LNCAP (cell line): ENCODE measurements around the gene C12orf56.

Experiments
- TF ChIP-seq, protein P1 (sequence below): fragments of 450-650 bp; IDR thresholded peaks from 2 replicates; pipeline ENCODE4 v1.5.1; 2017; ENCODE audit warnings: mild to moderate bottlenecking

The C12orf56 gene

DNA sequence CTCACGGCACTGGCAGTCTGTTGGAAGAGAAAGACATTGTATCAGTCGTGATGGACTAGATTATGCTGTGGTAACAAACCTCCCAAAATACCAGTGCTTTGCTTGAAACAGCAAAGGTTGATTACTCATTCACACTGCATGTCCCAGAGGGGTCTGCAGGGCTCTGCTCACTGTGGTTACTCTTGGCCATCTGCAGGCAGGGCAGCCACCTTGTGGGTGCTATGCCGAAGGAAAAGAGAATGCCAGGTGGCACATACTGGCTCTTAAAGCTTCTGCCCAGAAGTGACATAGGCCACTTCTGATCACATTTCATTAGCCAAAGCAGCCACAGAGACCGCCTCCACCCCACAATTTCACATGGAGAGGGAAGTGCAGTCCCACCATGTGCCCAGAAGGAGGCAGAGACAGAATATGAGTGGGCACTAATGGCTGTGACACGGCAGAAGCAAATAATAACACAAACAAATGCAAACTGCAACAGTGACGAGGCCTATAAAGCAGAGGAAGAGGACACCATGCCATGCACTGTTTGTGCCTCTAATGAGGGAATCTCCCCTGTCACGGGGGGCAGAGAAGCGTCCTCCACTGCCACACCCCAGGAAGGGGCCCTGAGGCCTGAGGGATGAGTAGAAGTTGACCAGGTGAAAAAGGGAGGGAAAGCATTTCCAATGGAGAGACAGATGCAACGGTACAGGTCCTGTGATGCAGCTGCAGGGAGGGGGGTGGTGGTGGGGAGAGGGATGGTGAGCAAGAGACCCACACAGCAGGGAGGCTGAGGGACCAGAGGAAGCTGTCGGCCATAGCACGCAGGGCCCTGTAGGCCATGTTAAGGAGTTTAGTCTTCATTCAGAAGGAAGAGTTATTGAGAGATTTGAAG lies 116.8 kb downstream of the C12orf56 start:
- TF ChIP-seq, protein P1, sequence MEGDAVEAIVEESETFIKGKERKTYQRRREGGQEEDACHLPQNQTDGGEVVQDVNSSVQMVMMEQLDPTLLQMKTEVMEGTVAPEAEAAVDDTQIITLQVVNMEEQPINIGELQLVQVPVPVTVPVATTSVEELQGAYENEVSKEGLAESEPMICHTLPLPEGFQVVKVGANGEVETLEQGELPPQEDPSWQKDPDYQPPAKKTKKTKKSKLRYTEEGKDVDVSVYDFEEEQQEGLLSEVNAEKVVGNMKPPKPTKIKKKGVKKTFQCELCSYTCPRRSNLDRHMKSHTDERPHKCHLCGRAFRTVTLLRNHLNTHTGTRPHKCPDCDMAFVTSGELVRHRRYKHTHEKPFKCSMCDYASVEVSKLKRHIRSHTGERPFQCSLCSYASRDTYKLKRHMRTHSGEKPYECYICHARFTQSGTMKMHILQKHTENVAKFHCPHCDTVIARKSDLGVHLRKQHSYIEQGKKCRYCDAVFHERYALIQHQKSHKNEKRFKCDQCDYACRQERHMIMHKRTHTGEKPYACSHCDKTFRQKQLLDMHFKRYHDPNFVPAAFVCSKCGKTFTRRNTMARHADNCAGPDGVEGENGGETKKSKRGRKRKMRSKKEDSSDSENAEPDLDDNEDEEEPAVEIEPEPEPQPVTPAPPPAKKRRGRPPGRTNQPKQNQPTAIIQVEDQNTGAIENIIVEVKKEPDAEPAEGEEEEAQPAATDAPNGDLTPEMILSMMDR = peak; percentile 82

DNA sequence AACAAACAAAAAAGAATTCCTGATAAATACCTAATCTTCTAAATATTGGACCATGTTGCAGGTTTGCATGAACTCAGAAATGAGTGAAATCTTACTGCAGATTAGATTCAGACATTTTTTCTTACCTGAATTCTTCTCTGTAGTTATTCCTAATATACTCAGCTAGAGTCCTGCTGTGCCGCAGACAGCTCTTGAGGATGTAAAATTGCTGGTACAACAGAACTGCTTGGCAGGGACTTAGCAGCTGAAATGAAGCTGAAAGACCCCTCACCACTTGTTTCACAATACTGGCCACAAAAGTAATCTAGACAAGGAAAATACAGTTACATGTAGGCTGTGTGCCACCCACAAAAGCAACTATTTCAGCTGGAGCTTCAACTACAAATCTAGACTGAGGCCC lies 120.1 kb downstream of the C12orf56 start:
- TF ChIP-seq, protein P1 = no peak

DNA sequence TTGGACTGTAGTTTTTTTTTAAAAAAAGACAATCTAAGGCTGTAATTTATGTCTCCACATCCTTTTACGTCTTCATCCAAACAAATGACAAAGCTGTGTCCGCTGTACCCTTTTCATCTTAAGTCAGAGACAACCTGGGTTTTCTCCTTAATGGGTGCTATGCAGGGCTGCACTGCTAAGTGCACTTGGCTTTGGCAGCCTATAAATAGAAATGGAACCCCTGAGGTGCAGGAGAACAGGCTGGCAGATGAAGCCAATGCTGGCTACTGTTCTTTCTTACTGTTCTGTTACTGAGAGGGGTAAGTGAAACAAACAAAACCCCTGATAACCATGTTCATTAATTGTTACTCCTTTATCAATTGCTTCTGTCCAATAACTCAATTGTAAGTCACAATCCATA lies 121.4 kb downstream of the C12orf56 start:
- TF ChIP-seq, protein P1 = no peak

DNA sequence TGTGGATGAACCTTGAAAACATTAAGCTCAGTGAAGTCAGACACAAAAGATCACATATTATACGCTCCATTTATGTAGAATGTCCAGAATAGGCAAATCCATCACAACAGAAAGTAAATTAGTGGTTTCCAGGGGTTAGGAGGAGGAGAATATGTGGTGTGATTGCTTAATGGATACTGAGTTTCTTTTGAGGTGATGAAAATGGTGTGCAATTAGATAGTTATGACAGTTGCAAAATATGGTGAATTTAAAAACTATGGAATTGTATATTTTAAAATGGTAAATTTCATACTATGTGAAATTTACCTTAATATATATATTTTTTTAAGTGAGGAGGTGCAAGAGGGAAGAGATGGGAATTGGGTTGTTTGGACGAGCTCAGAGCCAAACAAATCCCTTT lies 122.1 kb downstream of the C12orf56 start:
- TF ChIP-seq, protein P1 = no peak

DNA sequence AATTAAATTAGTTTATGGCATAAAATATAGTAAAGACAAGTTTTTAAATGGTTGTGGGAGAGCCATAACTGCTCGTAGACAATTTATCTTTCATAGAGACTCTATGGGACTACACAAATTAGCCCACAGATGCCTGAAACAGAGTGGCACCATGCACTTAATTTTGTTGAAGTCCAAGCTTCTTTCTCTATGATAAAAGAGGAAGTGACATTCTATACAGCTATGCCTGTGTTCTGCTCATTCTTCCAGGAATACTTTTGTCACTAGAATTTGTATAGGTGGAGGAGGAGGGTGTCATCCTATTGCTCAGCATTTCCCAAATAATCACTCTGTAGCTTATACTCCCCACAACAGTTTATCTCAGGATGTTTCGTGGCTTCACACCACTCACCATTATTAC lies 124.7 kb downstream of the C12orf56 start:
- TF ChIP-seq, protein P1 = no peak

DNA sequence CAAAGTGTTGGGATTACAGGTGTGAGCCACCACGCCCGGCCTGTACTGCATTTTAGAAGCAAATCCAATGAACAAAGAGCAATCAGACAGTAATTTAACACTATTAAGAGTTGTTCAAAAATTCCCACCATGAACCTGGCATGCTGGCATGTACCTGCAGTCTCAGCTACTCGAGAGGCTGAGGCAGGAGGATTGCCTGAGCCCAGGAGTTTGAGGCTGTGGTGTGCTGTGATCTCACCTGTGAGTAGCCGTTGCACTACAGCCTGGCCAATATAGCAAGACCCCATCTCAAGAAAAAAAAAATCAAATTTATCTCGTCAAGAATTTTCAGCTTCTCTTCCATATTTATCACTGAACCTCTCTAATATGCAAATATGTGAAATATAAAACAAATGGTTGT lies 128.7 kb downstream of the C12orf56 start:
- TF ChIP-seq, protein P1 = no peak

DNA sequence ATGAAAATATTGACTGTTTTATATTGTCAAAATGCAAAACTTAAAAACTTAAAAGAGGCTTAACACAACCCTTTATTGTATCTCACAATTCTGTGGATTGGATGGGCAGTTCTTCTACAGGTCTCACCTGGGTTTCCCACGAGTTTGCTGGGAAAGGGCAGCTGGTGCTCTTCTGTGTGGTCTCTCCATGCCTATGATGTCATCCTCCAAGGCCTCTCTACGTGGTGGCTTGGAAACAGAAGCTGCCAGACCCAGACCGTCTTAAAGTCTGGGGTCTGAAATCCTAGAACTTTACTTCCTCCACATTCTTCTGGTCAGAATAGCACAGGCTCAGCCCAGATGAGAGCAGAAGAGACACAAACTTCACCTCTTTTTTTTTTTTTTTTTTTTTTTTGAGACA lies 132.0 kb downstream of the C12orf56 start:
- TF ChIP-seq, protein P1 = no peak
